NCI-H345 (cell line): ENCODE results near the gene MAOA.
"Not testable (repeated sequence)": the region's sequence is repeated elsewhere in the genome, so short reads cannot be mapped to it uniquely, and the experiment has no call there.

Experiments
- DNase-seq: peaks from one replicate; lab custom pipeline; 2025; lab: John Stamatoyannopoulos, UW

MAOA gene

DNA sequence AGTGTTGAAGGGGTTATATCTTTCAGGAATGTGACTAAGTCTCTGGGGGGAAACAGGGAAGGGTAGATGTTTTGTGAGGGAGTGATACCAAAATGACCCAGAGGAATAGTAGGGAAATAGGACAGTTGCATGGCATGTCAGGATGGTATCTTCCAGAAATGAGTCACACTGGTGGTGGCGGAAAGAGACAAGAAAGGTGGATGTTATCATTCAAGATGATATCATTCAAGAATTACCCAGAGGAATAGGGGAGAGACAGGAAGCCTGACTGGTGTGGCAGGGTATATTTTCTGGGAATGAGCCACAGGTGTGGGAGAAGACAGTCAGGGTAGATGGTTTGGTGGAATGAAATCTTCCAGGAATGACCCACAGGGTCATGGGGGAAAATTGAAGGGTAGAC, 61.1 kb downstream of the MAOA start:
- DNase-seq, result no peak

- DNase-seq, result no peak
Measured at GRCh38 chrX:43718081-43718480, 62.0 kb downstream of the MAOA start.

DNA sequence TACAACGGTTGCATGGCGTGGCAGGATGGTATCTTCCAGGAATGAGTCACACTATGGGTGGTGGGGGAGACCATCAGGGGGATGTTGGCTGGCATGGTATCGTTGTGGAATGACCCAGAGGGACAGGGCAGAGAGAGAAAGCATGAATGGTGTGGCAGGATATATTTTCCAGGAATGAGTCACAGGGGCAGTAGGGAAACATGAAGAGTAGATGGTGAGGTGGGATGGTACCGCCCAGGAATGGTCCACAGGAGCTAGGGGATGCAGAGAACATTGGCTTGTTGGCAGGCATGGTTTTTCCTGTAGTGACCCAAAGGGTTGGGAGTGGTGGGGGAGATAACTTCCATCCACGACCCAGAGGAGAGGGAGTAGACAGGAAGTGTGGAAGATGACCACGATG, 62.4 kb downstream of the MAOA start:
- no peak for DNase-seq

DNA sequence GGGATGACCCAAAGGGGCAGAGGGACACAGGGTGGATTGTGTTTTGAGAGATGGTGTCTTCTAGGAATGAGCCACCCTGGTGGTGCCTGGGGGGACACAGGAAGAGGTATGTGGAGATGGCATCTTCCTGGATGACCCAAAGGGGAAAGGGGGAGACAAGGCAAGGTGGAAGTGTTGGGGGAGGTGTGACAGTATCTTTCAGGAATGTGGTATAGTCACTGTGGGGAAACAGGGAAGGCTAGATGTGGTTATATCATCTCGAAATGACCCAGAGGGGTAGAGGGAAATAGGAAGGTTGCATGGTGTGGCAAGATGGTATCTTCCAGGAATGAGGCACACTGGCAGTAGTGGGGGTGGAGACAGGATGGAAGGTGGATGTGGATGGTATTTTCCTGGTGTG, 62.9 kb downstream of the MAOA start:
- DNase-seq, result no peak

GRCh38 chrX:43720082-43720481, 64.0 kb downstream of the MAOA start:
- DNase-seq, result no peak

GRCh38 chrX:43720961-43721360, 64.9 kb downstream of the MAOA start:
- no peak for DNase-seq

DNA sequence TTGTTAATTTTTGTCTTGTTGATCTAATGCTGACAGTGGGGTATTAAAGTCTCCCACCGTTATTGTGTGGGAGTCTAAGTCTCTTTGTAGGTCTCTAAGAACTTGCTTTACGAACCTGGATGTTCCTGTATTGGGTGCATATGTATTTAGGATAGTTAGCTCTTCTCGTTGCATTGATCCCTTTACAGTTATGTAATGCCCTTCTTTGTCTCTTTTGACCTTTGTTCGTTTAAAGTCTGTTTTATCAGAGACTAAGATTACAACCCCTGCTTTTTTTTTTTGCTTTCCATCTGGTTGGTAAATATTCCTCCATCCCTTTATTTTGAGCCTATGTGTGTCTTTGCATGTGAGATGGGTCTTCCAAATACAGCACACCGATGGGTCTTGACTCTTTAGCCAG, 69.1 kb downstream of the MAOA start:
- not testable (repeated sequence) for DNase-seq

- not testable (repeated sequence) for DNase-seq
Measured at GRCh38 chrX:43727254-43727653, 71.2 kb downstream of the MAOA start.

DNA sequence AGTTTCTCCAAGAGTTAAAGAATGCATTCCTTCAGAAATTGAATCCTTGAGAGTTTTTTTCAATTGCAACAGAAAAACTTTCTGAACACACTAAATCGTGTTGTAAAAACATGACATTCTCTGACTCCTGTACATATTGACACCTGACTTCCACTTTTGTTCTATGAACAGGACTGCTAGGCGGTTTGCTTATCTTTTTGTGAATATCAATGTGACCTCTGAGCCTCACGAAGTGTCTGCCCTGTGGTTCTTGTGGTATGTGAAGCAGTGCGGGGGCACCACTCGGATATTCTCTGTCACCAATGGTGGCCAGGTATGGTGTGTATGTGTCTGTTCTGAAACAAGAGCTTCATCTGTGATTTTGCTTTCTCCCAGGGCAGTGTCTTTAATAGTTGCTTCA, 71.9 kb downstream of the MAOA start:
- no peak for DNase-seq

GRCh38 chrX:43728966-43729365, 72.9 kb downstream of the MAOA start:
- no peak for DNase-seq

- DNase-seq, result no peak
Measured at GRCh38 chrX:43731086-43731485, 75.0 kb downstream of the MAOA start.

GRCh38 chrX:43733699-43734098, 77.6 kb downstream of the MAOA start:
- no peak for DNase-seq

GRCh38 chrX:43734444-43734843, 78.3 kb downstream of the MAOA start:
- no peak for DNase-seq

DNA sequence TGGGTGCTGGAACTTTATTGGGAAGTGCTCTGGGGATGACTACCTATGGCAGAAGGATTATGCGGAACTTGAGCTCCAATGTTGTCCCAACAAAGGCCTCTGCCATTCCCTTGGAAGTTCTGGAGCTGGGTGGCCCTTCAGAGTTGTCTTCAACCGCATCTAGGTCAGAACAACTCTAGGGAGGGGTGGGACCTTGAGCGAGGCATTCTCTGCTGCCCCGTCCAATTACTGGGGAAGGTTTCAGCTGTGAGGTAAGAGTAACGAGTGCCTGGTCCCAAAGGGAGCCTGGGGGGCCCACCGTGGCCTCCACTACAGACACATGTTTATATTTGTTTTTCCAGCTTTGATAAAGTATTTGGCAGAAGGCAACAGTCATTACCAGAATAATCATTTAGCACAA, 79.4 kb downstream of the MAOA start:
- no peak for DNase-seq

DNA sequence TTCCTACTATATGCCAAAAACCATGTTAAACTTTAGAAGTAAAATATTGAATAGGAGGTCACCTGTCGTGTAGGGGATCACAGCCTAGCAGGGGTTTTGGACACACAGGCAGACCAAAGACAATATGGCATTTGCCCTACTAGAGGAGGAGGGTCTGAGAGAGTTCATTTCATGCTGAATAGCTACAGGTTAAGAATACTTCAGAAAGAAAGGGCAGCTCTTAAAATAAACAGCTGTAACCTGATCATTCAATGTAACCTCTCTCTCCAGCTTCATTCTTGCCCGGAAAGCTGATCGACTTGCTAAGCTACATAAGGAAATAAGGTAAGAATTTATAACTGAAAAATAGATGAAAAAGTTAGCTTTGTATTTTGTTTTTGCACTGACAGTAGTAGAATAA, 79.9 kb downstream of the MAOA start:
- DNase-seq, result no peak

DNA sequence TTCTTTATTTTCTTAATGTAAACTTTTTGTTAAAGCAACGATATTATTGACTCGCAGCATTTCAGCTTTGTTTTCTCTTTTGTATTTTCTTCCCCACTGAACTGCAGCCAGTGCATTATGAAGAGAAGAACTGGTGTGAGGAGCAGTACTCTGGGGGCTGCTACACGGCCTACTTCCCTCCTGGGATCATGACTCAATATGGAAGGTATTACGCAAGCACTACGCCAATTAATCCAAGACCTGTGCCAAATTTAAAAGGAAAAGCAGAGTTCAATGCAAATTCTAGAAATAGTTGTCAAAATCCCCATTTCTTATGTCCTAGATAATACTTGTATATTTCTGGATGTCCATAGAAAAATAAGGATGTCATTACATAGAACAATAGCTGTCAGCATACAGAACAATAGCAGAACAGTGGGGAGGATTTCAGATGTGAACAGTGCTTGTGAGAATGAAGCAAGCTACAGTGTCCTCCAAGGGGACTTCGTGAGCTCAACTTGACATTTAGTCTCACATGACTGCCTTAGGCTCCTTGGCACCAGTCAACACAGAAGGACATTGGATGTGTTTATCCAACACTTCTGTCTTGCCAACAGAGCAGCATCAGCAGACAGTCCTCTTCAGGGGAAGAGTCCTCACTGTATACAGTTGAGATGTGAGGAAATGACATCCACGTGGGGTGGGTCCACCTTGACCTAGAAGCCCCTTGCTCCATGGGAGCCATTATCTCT, 85.9 kb downstream of the MAOA start:
- DNase-seq, result no peak

DNA sequence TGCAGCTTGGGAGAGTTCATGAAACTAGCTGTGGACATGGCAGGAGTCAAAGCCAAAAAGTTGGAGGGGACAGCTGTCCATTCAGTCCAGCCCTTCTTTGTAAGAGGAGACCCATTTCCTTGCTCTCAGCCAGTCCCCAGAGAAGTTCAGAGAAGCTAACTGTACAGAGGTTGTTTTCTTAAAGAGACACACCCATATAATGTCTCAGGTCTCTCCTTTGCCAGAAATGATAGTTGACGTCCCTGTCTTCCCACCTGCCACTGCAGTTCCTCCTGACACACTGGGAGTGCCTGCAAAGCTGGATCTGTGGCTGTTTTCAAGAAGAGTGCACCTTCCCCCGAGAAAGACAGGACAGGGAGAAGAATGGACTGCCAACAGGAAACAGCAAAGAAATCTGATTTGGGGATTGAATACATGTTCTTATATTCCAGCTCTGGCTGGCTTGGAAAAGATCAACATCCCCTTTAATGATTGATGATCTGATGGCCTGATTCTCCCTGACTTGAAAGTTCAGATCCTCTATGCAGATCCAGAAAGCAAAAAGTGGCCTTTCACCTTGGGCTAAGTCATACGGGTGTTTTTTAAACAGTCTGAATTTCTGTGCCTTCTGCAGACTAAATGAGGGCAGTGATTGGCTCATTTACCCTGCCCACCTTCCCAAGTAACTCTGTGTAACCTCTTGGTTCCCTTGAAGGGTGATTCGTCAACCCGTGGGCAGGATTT, 87.2 kb downstream of the MAOA start:
- DNase-seq, result no peak

- no peak for DNase-seq
Measured at GRCh38 chrX:43744284-43744683, 88.2 kb downstream of the MAOA start.

DNA sequence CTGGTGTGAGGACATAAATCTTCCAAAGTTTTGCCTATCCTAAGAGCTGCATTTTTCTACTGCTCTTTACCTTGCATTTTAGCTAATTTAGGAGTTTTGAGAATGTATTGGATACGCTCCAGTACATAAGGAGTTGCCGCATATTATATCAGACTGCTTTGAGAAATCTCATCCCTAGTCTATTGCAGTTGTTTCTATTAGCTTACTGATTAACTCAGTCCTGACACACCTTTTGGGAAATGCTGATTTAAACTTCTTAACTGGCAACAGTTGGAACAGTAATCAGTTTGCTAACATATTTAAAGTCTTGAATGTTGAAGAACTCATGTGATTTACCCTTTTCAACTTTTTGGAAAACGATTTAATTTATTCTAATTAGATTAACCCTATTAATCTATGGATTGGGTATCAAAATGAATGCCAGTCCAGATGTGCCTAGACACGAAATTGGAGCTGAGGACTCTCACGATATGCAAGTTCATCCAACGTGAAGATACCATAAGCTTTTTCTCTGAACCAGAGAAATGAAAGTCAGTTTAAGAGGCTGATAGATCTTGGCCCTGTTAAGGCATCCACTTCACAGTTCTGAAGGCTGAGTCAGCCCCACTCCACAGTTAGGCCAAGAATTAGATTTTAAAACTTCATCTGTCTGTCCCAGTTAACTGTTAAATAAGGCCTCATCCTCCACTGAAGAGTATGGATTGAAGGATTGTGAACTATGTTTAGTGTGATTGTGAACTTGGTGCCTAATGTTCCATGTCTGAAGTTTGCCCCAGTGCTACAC, 90.0 kb downstream of the MAOA start:
- no peak for DNase-seq

DNA sequence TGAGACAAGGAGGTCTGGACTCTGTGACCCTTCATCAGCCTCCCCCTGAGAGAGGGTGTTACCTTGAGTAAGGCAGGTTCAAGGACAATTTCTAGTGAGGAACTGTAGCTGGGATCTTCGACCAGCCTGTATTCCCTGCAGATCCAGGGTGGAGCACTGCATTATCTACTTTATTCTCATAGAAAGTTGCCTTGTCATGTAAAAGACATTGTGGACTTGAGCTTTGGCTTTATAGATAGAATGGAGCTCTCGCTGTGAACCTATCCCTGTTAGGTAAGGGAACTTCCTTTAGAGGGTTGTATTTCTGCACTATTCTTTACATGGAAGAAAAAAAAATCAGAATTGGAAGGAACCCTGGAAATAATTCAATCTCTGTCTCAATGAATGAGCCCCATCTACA, 91.4 kb downstream of the MAOA start:
- DNase-seq, result no peak

GRCh38 chrX:43750248-43750676, 94.2 kb downstream of the MAOA start:
- DNase-seq, result peak; percentile 57

DNA sequence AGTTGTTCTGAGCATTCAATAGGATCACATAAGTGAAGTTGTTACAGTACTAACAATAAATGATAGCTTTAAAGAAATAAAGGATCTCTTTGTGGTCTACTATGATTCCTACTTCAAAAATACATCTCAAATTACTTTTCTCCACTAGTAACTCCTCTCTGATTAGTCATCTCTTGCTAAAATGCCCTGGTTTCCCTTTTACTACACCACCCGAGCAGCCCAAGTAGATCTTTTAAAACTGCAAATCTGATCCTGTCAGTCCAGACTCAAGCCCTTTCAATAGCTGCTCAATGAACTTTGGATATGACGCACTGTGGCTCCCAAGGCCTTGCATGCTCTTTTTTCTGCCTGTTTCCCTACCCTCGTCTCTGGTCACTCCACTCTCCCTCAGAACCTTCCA, 97.5 kb downstream of the MAOA start:
- no peak for DNase-seq

- no peak for DNase-seq
Measured at GRCh38 chrX:43756076-43756475, 100.0 kb downstream of the MAOA start.
